22Rv1 (cell line): ENCODE results near the gene DHX32.

Experiments used
- H3K27ac ChIP-seq: fragments of 450-650 bp; 2 replicates; pipeline ENCODE4 v1.5.1; 2017
- CTCF ChIP-seq: fragments of 450-650 bp; IDR thresholded peaks from 2 replicates; pipeline ENCODE4 v1.5.1; 2017; ENCODE audit warnings: mild to moderate bottlenecking
- ZFX ChIP-seq: fragments of 450-650 bp; IDR thresholded peaks from 2 replicates; pipeline ENCODE4 v1.6.1; 2017; ENCODE audit warnings: antibody characterized with exemption, borderline replicate concordance

Gene DHX32

DNA sequence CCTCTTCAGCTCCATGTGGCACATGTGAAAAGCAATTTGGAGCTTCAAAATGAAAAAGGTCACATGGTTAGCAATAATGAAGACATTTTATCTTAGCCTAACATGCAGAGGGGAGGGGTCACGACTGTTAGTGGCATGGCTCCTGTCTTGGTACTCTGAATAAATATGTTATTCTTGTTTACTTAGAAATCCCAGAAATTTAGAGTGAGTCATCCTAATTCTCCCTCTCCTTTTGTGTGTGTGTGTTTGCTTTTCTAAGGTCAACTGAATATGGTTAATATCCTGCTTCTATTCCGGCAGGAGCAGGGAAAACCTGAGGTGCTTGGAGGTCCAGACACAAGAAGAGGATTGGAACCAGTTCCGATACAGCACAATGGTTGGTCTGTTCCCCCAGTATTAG is 40.1 kb downstream of the DHX32 start:
- TF ChIP-seq CTCF (no peak), ZFX (no peak)
- no peak overlapping the region for H3K27ac ChIP-seq

GRCh38 chr10:125840406-125840805 is 40.7 kb downstream of the DHX32 start:
- TF ChIP-seq CTCF (no peak), ZFX (no peak)
- no peak overlapping the region for H3K27ac ChIP-seq

DNA sequence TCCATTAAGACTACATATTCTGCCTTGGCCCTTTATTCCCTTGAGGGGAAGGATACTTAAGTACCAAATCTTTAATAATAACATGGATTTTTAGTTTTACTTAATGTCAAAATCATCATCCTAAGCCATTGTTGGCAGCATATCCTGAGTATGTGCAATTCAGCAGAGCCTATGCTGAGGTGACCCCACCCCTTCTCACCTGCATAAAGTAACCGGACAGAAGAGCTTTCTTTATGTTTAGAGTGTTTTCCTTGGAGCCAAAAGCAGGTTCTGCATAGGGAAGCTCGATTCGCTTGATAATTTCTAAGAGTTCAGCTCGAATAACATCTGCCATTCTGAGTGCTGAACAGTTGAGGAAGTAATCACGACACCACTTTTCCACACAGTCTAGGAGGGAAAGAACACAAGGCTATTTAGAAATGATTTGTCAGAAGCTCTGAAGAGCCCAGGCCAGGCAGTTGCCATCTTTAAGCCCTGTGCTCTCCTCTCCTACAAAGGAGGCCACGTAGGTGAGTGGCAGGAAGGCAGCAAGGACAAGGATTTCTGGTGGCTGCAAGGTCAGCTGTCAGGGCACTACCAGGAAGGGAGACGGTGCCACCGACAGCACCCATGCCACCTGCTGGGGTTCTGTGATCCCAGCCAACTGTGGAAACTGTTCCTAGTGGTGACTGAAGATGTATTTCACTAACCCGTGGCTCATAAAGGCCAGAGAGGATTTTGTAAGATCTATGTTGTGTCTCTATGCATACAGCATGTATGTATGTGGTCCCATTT is 42.1 kb downstream of the DHX32 start:
- no peak for TF ChIP-seq ZFX
- TF ChIP-seq CTCF, result no peak
- H3K27ac ChIP-seq, result no peak overlapping the region

- no peak overlapping the region for H3K27ac ChIP-seq
- TF ChIP-seq ZFX, result no peak
- TF ChIP-seq CTCF, result no peak
Measured at GRCh38 chr10:125836746-125837145, 44.3 kb downstream of the DHX32 start.

DNA sequence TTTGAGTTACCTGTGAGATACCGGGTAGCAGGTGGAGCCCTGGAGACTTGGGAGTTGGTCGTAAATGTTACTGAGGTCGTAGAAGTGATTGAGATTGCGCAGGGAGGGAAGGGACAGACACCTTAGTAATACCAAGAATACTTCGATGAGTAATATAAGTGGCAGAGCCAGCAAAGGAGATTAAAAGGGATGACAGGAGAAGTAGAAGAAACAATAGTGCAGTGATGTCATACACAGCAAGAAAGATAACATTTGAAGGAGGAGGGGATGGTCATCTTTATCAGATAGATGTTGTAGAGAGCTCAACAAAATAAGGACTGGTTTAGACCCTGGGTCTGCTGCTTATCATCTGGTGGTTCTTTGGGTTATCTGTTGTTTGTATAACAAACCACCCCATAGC is 52.8 kb downstream of the DHX32 start:
- H3K27ac ChIP-seq, result no peak overlapping the region
- TF ChIP-seq ZFX (no peak), CTCF (no peak)

GRCh38 chr10:125827133-125827532 is 54.0 kb downstream of the DHX32 start:
- TF ChIP-seq ZFX, result no peak
- TF ChIP-seq CTCF, result no peak
- H3K27ac ChIP-seq, result no peak overlapping the region

DNA sequence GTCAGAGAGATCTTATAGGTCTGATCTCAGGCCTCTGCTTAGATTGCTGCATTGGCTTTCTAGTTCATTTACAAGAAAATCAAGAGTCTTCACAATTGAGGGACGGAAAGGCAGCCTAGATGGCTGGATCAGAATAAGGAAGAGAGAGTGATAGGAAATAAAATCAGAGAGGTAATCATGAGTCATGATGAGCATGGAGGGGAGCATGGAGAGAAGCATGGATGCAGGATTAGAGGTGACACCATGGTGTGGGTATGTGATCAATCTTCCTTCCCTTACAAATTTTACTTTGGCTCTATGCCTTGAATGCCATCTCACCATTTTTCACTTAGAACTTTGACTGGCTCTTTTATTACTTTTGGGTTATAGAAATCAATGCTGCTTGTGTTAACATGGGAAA is 56.4 kb downstream of the DHX32 start:
- no peak overlapping the region for H3K27ac ChIP-seq

More for the DNA sequence above, 56.4 kb downstream of the DHX32 start:
- TF ChIP-seq CTCF (no peak), ZFX (no peak)
